Measurements from ENCODE around the gene COX8A. TPM values are rescaled to one million over a fixed set of nuclear protein-coding genes. Genes with fewer than 3 reads are reported as not detected.
"Not testable (repeated sequence)": the region's sequence is repeated elsewhere in the genome, so short reads cannot be mapped to it uniquely, and the experiment has no call there.

The COX8A gene
- total RNA-seq, 2 experiments from 2014 or later = 413 to 454 TPM

- H3K4me1 Mint-ChIP-seq = peaks cover 8% of the 10 kb centered on the region
- intact Hi-C loops (cut with DNase I, micrococcal nuclease) = no loop called here
- no peak overlapping the region for H3K27ac Mint-ChIP-seq
- CTCF ChIA-PET = no interaction called here
- H3K27me3 Mint-ChIP-seq = no peaks in the 10 kb centered on the region
- no peaks in the 10 kb centered on the region for H3K9me3 Mint-ChIP-seq (ENCODE audit: low read depth)
- ATAC-seq (no peak), DNase-seq (no peak)
- POLR2A ChIA-PET = no interaction called here
- peaks cover 8% of the 10 kb centered on the region for H3K36me3 Mint-ChIP-seq (ENCODE audit: low read depth)
- no peak overlapping the region for H3K4me3 Mint-ChIP-seq
These were observed 3.5 kb upstream of the COX8A start for GRCh38 chr11:63970902-63971301.

GRCh38 chr11:63973912-63974258, 535 bp upstream of the COX8A start:
- intact Hi-C loops (cut with DNase I, micrococcal nuclease) = loop anchor here (1.0 kb wide), 9 partner anchors 12 to 311 kb away; partner anchors contain the start of genes OTUB1 (in 2 of the 2), FERMT3 (in 1 of the 2), GPR137 (in 1 of the 2) and SPINDOC (in 1 of the 2)
- POLR2A ChIA-PET; ATAC-seq; DNase-seq; H3K27me3 Mint-ChIP-seq; H3K9me3 Mint-ChIP-seq (ENCODE audit: low read depth): not testable (repeated sequence)
- CTCF ChIA-PET = interaction anchor here (1.0 kb wide), 2 partner anchors 11 to 136 kb away, joined by 3 to 4 read pairs; no protein-coding TSS in a partner anchor
- Mint-ChIP-seq H3K4me3 (peak overlapping the region; percentile 95), H3K27ac (peak overlapping the region; percentile 97), H3K36me3 (ENCODE audit: low read depth) (peaks cover 30% of the 10 kb centered on the region), H3K4me1 (peaks cover 20% of the 10 kb centered on the region)

- H3K27ac Mint-ChIP-seq = peak overlapping the region; percentile 34
- POLR2A ChIA-PET = interaction anchor here (0.7 kb wide), 1 partner anchor 1158 kb away, joined by 5 read pairs; no protein-coding TSS in a partner anchor
- H3K4me1 Mint-ChIP-seq = peaks cover 20% of the 10 kb centered on the region
- H3K36me3 Mint-ChIP-seq (ENCODE audit: low read depth) = peaks cover 31% of the 10 kb centered on the region
- H3K4me3 Mint-ChIP-seq = no peak overlapping the region
- CTCF ChIA-PET = interaction anchor here (0.8 kb wide), 1 partner anchor 208 kb away, joined by 3 read pairs; no protein-coding TSS in a partner anchor
- H3K27me3 Mint-ChIP-seq = no peaks in the 10 kb centered on the region
- no peak for DNase-seq
- intact Hi-C loops (cut with DNase I, micrococcal nuclease) = no loop called here
- ATAC-seq = no peak
- no peaks in the 10 kb centered on the region for H3K9me3 Mint-ChIP-seq (ENCODE audit: low read depth)
These were observed 4.3 kb downstream of the COX8A start for GRCh38 chr11:63978551-63979239.

GRCh38 chr11:63979426-63979825, 5.0 kb downstream of the COX8A start:
- no peak overlapping the region for H3K4me3 Mint-ChIP-seq
- CTCF ChIA-PET = no interaction called here
- intact Hi-C loops (cut with DNase I, micrococcal nuclease) = no loop called here
- ATAC-seq (no peak), DNase-seq (no peak)
- H3K4me1 Mint-ChIP-seq = peaks cover 16% of the 10 kb centered on the region
- H3K27me3 Mint-ChIP-seq = no peaks in the 10 kb centered on the region
- H3K27ac Mint-ChIP-seq = no peak overlapping the region
- no peaks in the 10 kb centered on the region for H3K9me3 Mint-ChIP-seq (ENCODE audit: low read depth)
- POLR2A ChIA-PET = no interaction called here
- peaks cover 28% of the 10 kb centered on the region for H3K36me3 Mint-ChIP-seq (ENCODE audit: low read depth)

GRCh38 chr11:63985812-63986155, 11.4 kb downstream of the COX8A start:
- Mint-ChIP-seq H3K27ac (peak overlapping the region; percentile 89), H3K27me3 (no peaks in the 10 kb centered on the region), H3K4me3 (peak overlapping the region; percentile 93), H3K9me3 (ENCODE audit: low read depth) (no peaks in the 10 kb centered on the region), H3K36me3 (ENCODE audit: low read depth) (peaks cover 20% of the 10 kb centered on the region), H3K4me1 (peaks cover 23% of the 10 kb centered on the region)
- ChIA-PET CTCF (interaction anchor here (0.9 to 1.1 kb wide), 3 partner anchors 30 to 219 kb away, joined by 3 to 4 read pairs (median 3); no protein-coding TSS in a partner anchor), POLR2A (interaction anchor here (0.9 kb wide), 1 partner anchor 147 kb away, joined by 3 read pairs; the partner anchor contains the start of gene MARK2)
- ATAC-seq (peak; percentile 83), DNase-seq (peak; percentile 81)
- intact Hi-C loops (cut with DNase I, micrococcal nuclease) = loop anchor here (1.0 to 10.0 kb wide), 13 partner anchors 11 to 1105 kb away; partner anchors contain the start of genes COX8A (in 2 of the 2), BAD (in 1 of the 2), CATSPERZ (in 1 of the 2) and DNAJC4 (in 1 of the 2)

- DNase-seq (peak; percentile 94), ATAC-seq (peak; percentile 92)
- H3K4me1 Mint-ChIP-seq = peaks cover 23% of the 10 kb centered on the region
- no peaks in the 10 kb centered on the region for H3K27me3 Mint-ChIP-seq
- H3K27ac Mint-ChIP-seq = peak within 1 kb of the TSS; percentile 89
- peak within 1 kb of the TSS; percentile 93 for H3K4me3 Mint-ChIP-seq
- peaks cover 23% of the 10 kb centered on the region for H3K36me3 Mint-ChIP-seq (ENCODE audit: low read depth)
- POLR2A ChIA-PET = interaction anchor here (0.9 kb wide), 1 partner anchor 148 kb away, joined by 3 read pairs; the partner anchor contains the start of gene MARK2
- no peaks in the 10 kb centered on the region for H3K9me3 Mint-ChIP-seq (ENCODE audit: low read depth)
- intact Hi-C loops (cut with DNase I, micrococcal nuclease) = loop anchor here (1.0 to 10.0 kb wide), 13 partner anchors 11 to 1106 kb away; partner anchors contain the start of genes COX8A (in 2 of the 2), BAD (in 1 of the 2), CATSPERZ (in 1 of the 2) and DNAJC4 (in 1 of the 2)
- CTCF ChIA-PET = interaction anchor here (0.8 to 1.1 kb wide), 4 partner anchors 30 to 1363 kb away, joined by 3 to 4 read pairs (median 3); no protein-coding TSS in a partner anchor
These were observed 11.9 kb downstream of the COX8A start, which contains the start of gene OTUB1 for GRCh38 chr11:63986156-63986931. TSS of gene OTUB1 (plus strand) at chr11:63986438. CDS start at chr11:63986457, 19 bp downstream.

- peak overlapping the region; percentile 76 for H3K4me3 Mint-ChIP-seq
- H3K27ac Mint-ChIP-seq = peak overlapping the region; percentile 67
- POLR2A ChIA-PET = interaction anchor here (0.5 to 0.6 kb wide), 2 partner anchors 10 to 807 kb away, joined by 3 read pairs; no protein-coding TSS in a partner anchor
These were observed 12.6 kb downstream of the COX8A start for GRCh38 chr11:63986932-63987513.

GRCh38 chr11:63991558-63991957, 17.1 kb downstream of the COX8A start:
- CTCF ChIA-PET = interaction anchor here (0.9 to 2.1 kb wide), 2 partner anchors 9 to 156 kb away, joined by 3 to 13 read pairs; no protein-coding TSS in a partner anchor
- Mint-ChIP-seq H3K27me3 (no peaks in the 10 kb centered on the region), H3K36me3 (ENCODE audit: low read depth) (peaks cover 44% of the 10 kb centered on the region), H3K4me1 (peaks cover 18% of the 10 kb centered on the region), H3K4me3 (no peak overlapping the region), H3K27ac (no peak overlapping the region), H3K9me3 (ENCODE audit: low read depth) (no peaks in the 10 kb centered on the region)
- ATAC-seq (no peak), DNase-seq (no peak)
- POLR2A ChIA-PET = interaction anchor here (0.5 kb wide), 1 partner anchor 355 kb away, joined by 3 read pairs; no protein-coding TSS in a partner anchor
- intact Hi-C loops (cut with DNase I, micrococcal nuclease) = no loop called here

More at GRCh38 chr11:63986932-63987513, 12.6 kb downstream of the COX8A start:
- Mint-ChIP-seq H3K27me3 (no peaks in the 10 kb centered on the region), H3K9me3 (ENCODE audit: low read depth) (no peaks in the 10 kb centered on the region), H3K4me1 (peaks cover 26% of the 10 kb centered on the region), H3K36me3 (ENCODE audit: low read depth) (peaks cover 28% of the 10 kb centered on the region)
- CTCF ChIA-PET = interaction anchor here (0.8 kb wide), 1 partner anchor 1364 kb away, joined by 3 read pairs; no protein-coding TSS in a partner anchor
- DNase-seq (no peak), ATAC-seq (no peak)
- intact Hi-C loops (cut with DNase I, micrococcal nuclease) = loop anchor here (1.0 to 10.0 kb wide), 13 partner anchors 10 to 1106 kb away; partner anchors contain the start of genes COX8A (in 2 of the 2), BAD (in 1 of the 2), CATSPERZ (in 1 of the 2) and DNAJC4 (in 1 of the 2)

GRCh38 chr11:63993100-63993499, 18.7 kb downstream of the COX8A start:
- intact Hi-C loops (cut with DNase I, micrococcal nuclease) = no loop called here
- Mint-ChIP-seq H3K27me3 (no peaks in the 10 kb centered on the region), H3K27ac (no peak overlapping the region), H3K9me3 (ENCODE audit: low read depth) (no peaks in the 10 kb centered on the region), H3K4me3 (no peak overlapping the region), H3K4me1 (peaks cover 9% of the 10 kb centered on the region), H3K36me3 (ENCODE audit: low read depth) (peaks cover 49% of the 10 kb centered on the region)
- ATAC-seq = no peak
- POLR2A ChIA-PET = no interaction called here
- DNase-seq = no peak
- CTCF ChIA-PET = no interaction called here

- Mint-ChIP-seq H3K27ac (no peak overlapping the region), H3K36me3 (ENCODE audit: low read depth) (peaks cover 44% of the 10 kb centered on the region), H3K27me3 (no peaks in the 10 kb centered on the region), H3K9me3 (ENCODE audit: low read depth) (no peaks in the 10 kb centered on the region), H3K4me1 (peaks cover 4% of the 10 kb centered on the region), H3K4me3 (no peak overlapping the region)
- ATAC-seq (no peak), DNase-seq (no peak)
- ChIA-PET POLR2A (interaction anchor here (0.6 to 0.7 kb wide), 2 partner anchors 81 to 382 kb away, joined by 3 to 6 read pairs; no protein-coding TSS in a partner anchor), CTCF (interaction anchor here (0.7 kb wide), 1 partner anchor 10 kb away, joined by 3 read pairs; no protein-coding TSS in a partner anchor)
- intact Hi-C loops (cut with DNase I, micrococcal nuclease) = no loop called here
These were observed 19.6 kb downstream of the COX8A start for GRCh38 chr11:63993993-63994392.
